HG03575 (cell line): ENCODE measurements around the gene CCDC171.
"Not testable (repeated sequence)": the region's sequence is repeated elsewhere in the genome, so short reads cannot be mapped to it uniquely, and the experiment has no call there.

ENCODE experiments used
- ATAC-seq: cut with Tn5 transposase; IDR thresholded peaks from one replicate; pipeline ENCODE4 v1.9.1; 2021; ENCODE audit not compliant: unreplicated experiment, insufficient number of reproducible peaks, low FRiP score; ENCODE audit errors: extremely low read depth

The CCDC171 gene

GRCh38 chr9:15552636-15553527 lies at the start of gene CCDC171:
Gene CCDC171, plus strand, starts transcription at chr9:15553043. Its CDS starts 11,046 bp downstream, at chr9:15564089.
- peak; percentile 43 for ATAC-seq

- ATAC-seq: no peak
These were observed 46.9 kb upstream of the CCDC171 start for GRCh38 chr9:15505921-15506320.

GRCh38 chr9:15509931-15510788 lies 42.7 kb upstream of the CCDC171 start:
- no peak for ATAC-seq

GRCh38 chr9:15510789-15511575 lies 41.9 kb upstream of the CCDC171 start, which contains the start of gene PSIP1:
Gene PSIP1, minus strand, starts transcription at chr9:15510970. Its CDS starts 782 bp downstream, at chr9:15510188.
- ATAC-seq: peak; percentile 69

GRCh38 chr9:15512204-15512603 lies 40.6 kb upstream of the CCDC171 start:
- no peak for ATAC-seq

GRCh38 chr9:15512889-15513288 lies 40.0 kb upstream of the CCDC171 start:
- ATAC-seq: no peak

- ATAC-seq: no peak
These were observed 39.5 kb upstream of the CCDC171 start for GRCh38 chr9:15513335-15513734.

- ATAC-seq: no peak
These were observed 33.0 kb upstream of the CCDC171 start for GRCh38 chr9:15519831-15520230.

- no peak for ATAC-seq
These were observed 31.6 kb upstream of the CCDC171 start for GRCh38 chr9:15521254-15521653.

GRCh38 chr9:15522130-15522755 lies 30.6 kb upstream of the CCDC171 start:
- ATAC-seq: no peak

GRCh38 chr9:15524845-15525455 lies 27.9 kb upstream of the CCDC171 start:
- ATAC-seq: no peak

- no peak for ATAC-seq
These were observed 26.9 kb upstream of the CCDC171 start for GRCh38 chr9:15525958-15526357.

GRCh38 chr9:15527035-15527434 lies 25.8 kb upstream of the CCDC171 start:
- ATAC-seq: not testable (repeated sequence)

GRCh38 chr9:15529566-15530324 lies 23.1 kb upstream of the CCDC171 start:
- ATAC-seq: peak; percentile 68

- ATAC-seq: no peak
These were observed 21.5 kb upstream of the CCDC171 start for GRCh38 chr9:15531380-15531779.

GRCh38 chr9:15541872-15542271 lies 11.0 kb upstream of the CCDC171 start:
- ATAC-seq: no peak

- no peak for ATAC-seq
These were observed 10.2 kb upstream of the CCDC171 start for GRCh38 chr9:15542624-15543023.
